Measurements from ENCODE around the gene FRYL.

- TF ChIP-seq REST (IDR thresholded peaks at IDR 0.05; ENCODE audit: insufficient replicate concordance, low read depth) (no peak), CTCF (IDR thresholded peaks at IDR 0.05; ENCODE audit: insufficient read depth, low read length) (no peak)
Measured at GRCh38 chr4:48491514-48492176, 288.4 kb downstream of the FRYL start.
